ENCODE measurements around the gene VPS45. TPM values are rescaled to one million over a fixed set of nuclear protein-coding genes. Genes with fewer than 3 reads are reported as not detected.

The VPS45 gene
- total RNA-seq, 1 experiment from 2014 or later: 28.2 TPM

DNA sequence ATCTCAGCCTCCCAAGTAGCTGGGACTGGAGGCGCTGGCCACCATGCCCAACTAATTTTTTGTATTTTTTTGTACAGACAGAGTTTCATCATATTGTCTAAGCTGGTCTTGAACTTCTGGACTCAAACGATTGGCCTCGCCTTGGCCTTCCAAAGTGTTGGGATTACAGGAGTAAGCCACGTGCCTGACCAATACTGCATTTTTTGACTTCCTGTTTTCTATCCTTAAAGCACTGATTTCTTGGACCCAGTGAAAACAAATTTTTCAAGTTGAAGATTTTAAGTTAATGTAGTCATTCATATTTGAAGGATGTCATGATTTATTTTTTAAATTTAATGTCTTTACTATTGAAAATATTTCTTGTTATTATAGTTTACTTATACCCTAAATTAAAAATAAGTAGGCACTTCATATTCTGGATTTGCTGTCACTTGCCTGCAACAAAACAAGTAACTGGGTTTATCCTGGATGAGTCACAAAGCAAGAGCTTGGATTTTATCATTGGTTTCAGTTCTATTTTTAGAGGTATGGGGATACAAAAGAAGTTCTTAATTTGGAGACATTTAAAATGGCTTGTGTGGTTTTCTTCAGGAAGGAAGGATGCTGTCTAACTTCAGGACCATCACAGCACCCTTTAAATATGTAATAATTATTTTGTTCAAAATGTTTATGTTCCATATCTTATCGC, 2.2 kb upstream of the VPS45 start (continued):
- TF ChIP-seq, protein P1, sequence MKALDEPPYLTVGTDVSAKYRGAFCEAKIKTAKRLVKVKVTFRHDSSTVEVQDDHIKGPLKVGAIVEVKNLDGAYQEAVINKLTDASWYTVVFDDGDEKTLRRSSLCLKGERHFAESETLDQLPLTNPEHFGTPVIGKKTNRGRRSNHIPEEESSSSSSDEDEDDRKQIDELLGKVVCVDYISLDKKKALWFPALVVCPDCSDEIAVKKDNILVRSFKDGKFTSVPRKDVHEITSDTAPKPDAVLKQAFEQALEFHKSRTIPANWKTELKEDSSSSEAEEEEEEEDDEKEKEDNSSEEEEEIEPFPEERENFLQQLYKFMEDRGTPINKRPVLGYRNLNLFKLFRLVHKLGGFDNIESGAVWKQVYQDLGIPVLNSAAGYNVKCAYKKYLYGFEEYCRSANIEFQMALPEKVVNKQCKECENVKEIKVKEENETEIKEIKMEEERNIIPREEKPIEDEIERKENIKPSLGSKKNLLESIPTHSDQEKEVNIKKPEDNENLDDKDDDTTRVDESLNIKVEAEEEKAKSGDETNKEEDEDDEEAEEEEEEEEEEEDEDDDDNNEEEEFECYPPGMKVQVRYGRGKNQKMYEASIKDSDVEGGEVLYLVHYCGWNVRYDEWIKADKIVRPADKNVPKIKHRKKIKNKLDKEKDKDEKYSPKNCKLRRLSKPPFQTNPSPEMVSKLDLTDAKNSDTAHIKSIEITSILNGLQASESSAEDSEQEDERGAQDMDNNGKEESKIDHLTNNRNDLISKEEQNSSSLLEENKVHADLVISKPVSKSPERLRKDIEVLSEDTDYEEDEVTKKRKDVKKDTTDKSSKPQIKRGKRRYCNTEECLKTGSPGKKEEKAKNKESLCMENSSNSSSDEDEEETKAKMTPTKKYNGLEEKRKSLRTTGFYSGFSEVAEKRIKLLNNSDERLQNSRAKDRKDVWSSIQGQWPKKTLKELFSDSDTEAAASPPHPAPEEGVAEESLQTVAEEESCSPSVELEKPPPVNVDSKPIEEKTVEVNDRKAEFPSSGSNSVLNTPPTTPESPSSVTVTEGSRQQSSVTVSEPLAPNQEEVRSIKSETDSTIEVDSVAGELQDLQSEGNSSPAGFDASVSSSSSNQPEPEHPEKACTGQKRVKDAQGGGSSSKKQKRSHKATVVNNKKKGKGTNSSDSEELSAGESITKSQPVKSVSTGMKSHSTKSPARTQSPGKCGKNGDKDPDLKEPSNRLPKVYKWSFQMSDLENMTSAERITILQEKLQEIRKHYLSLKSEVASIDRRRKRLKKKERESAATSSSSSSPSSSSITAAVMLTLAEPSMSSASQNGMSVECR (CRISPR knock-in tag; IDR thresholded peaks at IDR 0.05; ENCODE audit: borderline replicate concordance): no peak
- TF ChIP-seq, protein P2, sequence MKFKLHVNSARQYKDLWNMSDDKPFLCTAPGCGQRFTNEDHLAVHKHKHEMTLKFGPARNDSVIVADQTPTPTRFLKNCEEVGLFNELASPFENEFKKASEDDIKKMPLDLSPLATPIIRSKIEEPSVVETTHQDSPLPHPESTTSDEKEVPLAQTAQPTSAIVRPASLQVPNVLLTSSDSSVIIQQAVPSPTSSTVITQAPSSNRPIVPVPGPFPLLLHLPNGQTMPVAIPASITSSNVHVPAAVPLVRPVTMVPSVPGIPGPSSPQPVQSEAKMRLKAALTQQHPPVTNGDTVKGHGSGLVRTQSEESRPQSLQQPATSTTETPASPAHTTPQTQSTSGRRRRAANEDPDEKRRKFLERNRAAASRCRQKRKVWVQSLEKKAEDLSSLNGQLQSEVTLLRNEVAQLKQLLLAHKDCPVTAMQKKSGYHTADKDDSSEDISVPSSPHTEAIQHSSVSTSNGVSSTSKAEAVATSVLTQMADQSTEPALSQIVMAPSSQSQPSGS (CRISPR knock-in tag; IDR thresholded peaks at IDR 0.05; ENCODE audit: borderline replicate concordance, low read depth): no peak
- TF ChIP-seq OVOL2 (CRISPR knock-in tag; IDR thresholded peaks at IDR 0.05; ENCODE audit: borderline replicate concordance) (no peak), TEAD4 (CRISPR knock-in tag; IDR thresholded peaks at IDR 0.05) (no peak), HMGXB4 (CRISPR knock-in tag; IDR thresholded peaks at IDR 0.05) (no peak), NFATC4 (CRISPR knock-in tag; IDR thresholded peaks at IDR 0.05) (no peak)
- TF ChIP-seq, protein P3, sequence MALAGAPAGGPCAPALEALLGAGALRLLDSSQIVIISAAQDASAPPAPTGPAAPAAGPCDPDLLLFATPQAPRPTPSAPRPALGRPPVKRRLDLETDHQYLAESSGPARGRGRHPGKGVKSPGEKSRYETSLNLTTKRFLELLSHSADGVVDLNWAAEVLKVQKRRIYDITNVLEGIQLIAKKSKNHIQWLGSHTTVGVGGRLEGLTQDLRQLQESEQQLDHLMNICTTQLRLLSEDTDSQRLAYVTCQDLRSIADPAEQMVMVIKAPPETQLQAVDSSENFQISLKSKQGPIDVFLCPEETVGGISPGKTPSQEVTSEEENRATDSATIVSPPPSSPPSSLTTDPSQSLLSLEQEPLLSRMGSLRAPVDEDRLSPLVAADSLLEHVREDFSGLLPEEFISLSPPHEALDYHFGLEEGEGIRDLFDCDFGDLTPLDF (CRISPR knock-in tag; IDR thresholded peaks at IDR 0.05): no peak

DNA sequence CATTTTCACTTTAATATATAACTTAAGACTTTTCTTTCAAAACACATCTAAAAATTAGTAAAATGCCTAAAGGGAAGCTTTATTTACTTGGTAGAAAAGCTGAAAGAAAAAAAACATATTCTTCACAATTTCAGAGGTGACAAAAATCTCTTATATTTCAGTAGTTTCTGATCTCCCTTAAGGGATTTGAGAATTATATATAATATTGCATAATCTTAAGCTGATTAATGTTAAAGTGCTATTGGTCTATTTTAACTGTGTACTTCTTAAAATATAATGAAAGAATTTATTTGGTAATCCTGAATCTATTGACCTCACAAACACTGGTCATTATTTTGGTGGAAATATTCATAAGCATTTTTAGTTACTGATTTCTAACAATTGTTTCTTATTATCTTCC, 1.2 kb upstream of the VPS45 start:
- no peak for DNase-seq (ENCODE audit: low spot score)
- Mint-ChIP-seq H3K27ac (peak overlapping the region; percentile 98), H3K4me1 (peaks cover 20% of the 10 kb centered on the region), H3K9me3 (no peaks in the 10 kb centered on the region), H3K27me3 (ENCODE audit: low read depth) (no peaks in the 10 kb centered on the region), H3K36me3 (peaks cover 13% of the 10 kb centered on the region), H3K4me3 (peak overlapping the region; percentile 96)
- CTCF ChIA-PET: interaction anchor here (1.2 to 2.3 kb wide), 2 partner anchors 99 to 102 kb away, joined by 3 to 10 read pairs; no protein-coding TSS in a partner anchor
- POLR2A ChIA-PET: interaction anchor here (1.8 to 2.4 kb wide), 3 partner anchors 56 to 182 kb away, joined by 7 to 16 read pairs (median 9); partner anchors contain the start of gene OTUD7B
- no peak for ATAC-seq
- no peak for TF ChIP-seq ZNF416 (CRISPR knock-in tag; IDR thresholded peaks at IDR 0.05)
- TF ChIP-seq FOXP1 (CRISPR knock-in tag; IDR thresholded peaks at IDR 0.05; ENCODE audit: borderline replicate concordance): no peak
- no peak for TF ChIP-seq NR2C2 (CRISPR knock-in tag; IDR thresholded peaks at IDR 0.05)
- TF ChIP-seq FOXK1 (CRISPR knock-in tag; IDR thresholded peaks at IDR 0.05): no peak
- TF ChIP-seq CREB1 (CRISPR knock-in tag; IDR thresholded peaks at IDR 0.05): no peak
- no peak for TF ChIP-seq MXD4 (CRISPR knock-in tag; IDR thresholded peaks at IDR 0.05; ENCODE audit: borderline replicate concordance)
- TF ChIP-seq, protein P4, sequence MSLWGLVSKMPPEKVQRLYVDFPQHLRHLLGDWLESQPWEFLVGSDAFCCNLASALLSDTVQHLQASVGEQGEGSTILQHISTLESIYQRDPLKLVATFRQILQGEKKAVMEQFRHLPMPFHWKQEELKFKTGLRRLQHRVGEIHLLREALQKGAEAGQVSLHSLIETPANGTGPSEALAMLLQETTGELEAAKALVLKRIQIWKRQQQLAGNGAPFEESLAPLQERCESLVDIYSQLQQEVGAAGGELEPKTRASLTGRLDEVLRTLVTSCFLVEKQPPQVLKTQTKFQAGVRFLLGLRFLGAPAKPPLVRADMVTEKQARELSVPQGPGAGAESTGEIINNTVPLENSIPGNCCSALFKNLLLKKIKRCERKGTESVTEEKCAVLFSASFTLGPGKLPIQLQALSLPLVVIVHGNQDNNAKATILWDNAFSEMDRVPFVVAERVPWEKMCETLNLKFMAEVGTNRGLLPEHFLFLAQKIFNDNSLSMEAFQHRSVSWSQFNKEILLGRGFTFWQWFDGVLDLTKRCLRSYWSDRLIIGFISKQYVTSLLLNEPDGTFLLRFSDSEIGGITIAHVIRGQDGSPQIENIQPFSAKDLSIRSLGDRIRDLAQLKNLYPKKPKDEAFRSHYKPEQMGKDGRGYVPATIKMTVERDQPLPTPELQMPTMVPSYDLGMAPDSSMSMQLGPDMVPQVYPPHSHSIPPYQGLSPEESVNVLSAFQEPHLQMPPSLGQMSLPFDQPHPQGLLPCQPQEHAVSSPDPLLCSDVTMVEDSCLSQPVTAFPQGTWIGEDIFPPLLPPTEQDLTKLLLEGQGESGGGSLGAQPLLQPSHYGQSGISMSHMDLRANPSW (CRISPR knock-in tag; conservative IDR thresholded peaks at IDR 0.05; ENCODE audit: low read depth): no peak
- TF ChIP-seq TEAD4 (CRISPR knock-in tag; IDR thresholded peaks at IDR 0.05): no peak
- TF ChIP-seq SOX15 (CRISPR knock-in tag; IDR thresholded peaks at IDR 0.05): no peak
- no peak for TF ChIP-seq KAT7 (CRISPR knock-in tag; IDR thresholded peaks at IDR 0.05; ENCODE audit: borderline replicate concordance)
- TF ChIP-seq HMGA2 (CRISPR knock-in tag; IDR thresholded peaks at IDR 0.05): no peak
- TF ChIP-seq ATF1 (CRISPR knock-in tag; IDR thresholded peaks at IDR 0.05): no peak
- TF ChIP-seq, protein P5, sequence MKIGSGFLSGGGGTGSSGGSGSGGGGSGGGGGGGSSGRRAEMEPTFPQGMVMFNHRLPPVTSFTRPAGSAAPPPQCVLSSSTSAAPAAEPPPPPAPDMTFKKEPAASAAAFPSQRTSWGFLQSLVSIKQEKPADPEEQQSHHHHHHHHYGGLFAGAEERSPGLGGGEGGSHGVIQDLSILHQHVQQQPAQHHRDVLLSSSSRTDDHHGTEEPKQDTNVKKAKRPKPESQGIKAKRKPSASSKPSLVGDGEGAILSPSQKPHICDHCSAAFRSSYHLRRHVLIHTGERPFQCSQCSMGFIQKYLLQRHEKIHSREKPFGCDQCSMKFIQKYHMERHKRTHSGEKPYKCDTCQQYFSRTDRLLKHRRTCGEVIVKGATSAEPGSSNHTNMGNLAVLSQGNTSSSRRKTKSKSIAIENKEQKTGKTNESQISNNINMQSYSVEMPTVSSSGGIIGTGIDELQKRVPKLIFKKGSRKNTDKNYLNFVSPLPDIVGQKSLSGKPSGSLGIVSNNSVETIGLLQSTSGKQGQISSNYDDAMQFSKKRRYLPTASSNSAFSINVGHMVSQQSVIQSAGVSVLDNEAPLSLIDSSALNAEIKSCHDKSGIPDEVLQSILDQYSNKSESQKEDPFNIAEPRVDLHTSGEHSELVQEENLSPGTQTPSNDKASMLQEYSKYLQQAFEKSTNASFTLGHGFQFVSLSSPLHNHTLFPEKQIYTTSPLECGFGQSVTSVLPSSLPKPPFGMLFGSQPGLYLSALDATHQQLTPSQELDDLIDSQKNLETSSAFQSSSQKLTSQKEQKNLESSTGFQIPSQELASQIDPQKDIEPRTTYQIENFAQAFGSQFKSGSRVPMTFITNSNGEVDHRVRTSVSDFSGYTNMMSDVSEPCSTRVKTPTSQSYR (CRISPR knock-in tag; IDR thresholded peaks at IDR 0.05): no peak
- no peak for TF ChIP-seq RORB (CRISPR knock-in tag; IDR thresholded peaks at IDR 0.05)
- TF ChIP-seq ETV6 (CRISPR knock-in tag; IDR thresholded peaks at IDR 0.05): no peak
- TF ChIP-seq CBFB (CRISPR knock-in tag; IDR thresholded peaks at IDR 0.05; ENCODE audit: low read depth): no peak

Measured in WTC11 (cell line).